ENCODE results near the gene ZER1. TPM values are rescaled to one million over a fixed set of nuclear protein-coding genes. Genes with fewer than 3 reads are reported as not detected.
"Not testable (repeated sequence)": the region's sequence is repeated elsewhere in the genome, so short reads cannot be mapped to it uniquely, and the experiment has no call there.

ZER1 gene
- total RNA-seq, 2 donors from 2014 or later: 33.0 to 33.8 TPM

GRCh38 chr9:128702445-128702948 is 69.2 kb downstream of the ZER1 start, which contains the start of gene PKN3:
Gene PKN3, plus strand, starts transcription at chr9:128702503. Its CDS starts 413 bp downstream, at chr9:128702916.
- no peaks in the 10 kb centered on the region for H3K27me3 ChIP-seq (ENCODE audit: control insufficient read depth, insufficient read depth, low read length, poor library complexity, severe bottlenecking)
- H3K27me3 Mint-ChIP-seq (ENCODE audit: insufficient read depth): no peaks in the 10 kb centered on the region
- peak within 1 kb of the TSS; percentile 44 for H3K27ac ChIP-seq (ENCODE audit: low read depth, low read length)
- WGBS, 2 experiments (ENCODE audit: insufficient coverage in 1 of 2, insufficient read length in 1 of 2): 0 to 1% methylated on average over 28 to 65 of the region's 65 CpGs
- H3K36me3 Mint-ChIP-seq (ENCODE audit: low read depth): peaks cover under 1% of the 10 kb centered on the region
- TF ChIP-seq, protein P1, sequence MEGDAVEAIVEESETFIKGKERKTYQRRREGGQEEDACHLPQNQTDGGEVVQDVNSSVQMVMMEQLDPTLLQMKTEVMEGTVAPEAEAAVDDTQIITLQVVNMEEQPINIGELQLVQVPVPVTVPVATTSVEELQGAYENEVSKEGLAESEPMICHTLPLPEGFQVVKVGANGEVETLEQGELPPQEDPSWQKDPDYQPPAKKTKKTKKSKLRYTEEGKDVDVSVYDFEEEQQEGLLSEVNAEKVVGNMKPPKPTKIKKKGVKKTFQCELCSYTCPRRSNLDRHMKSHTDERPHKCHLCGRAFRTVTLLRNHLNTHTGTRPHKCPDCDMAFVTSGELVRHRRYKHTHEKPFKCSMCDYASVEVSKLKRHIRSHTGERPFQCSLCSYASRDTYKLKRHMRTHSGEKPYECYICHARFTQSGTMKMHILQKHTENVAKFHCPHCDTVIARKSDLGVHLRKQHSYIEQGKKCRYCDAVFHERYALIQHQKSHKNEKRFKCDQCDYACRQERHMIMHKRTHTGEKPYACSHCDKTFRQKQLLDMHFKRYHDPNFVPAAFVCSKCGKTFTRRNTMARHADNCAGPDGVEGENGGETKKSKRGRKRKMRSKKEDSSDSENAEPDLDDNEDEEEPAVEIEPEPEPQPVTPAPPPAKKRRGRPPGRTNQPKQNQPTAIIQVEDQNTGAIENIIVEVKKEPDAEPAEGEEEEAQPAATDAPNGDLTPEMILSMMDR (conservative IDR thresholded peaks at IDR 0.05): peak; percentile 98
- peak; percentile 99 for DNase-seq
- H3K4me3 ChIP-seq (ENCODE audit: low read length): peak within 1 kb of the TSS; percentile 86
- H3K4me3 Mint-ChIP-seq: peak within 1 kb of the TSS; percentile 78
- H3K4me1 ChIP-seq (ENCODE audit: control insufficient read depth, insufficient read depth, low read length): peaks cover 4% of the 10 kb centered on the region
- peak within 1 kb of the TSS; percentile 77 for H3K9ac ChIP-seq (ENCODE audit: extremely low read depth, low read length, poor library complexity, severe bottlenecking)
- no peaks in the 10 kb centered on the region for H3K9me3 Mint-ChIP-seq
- peak within 1 kb of the TSS; percentile 87 for H3K27ac Mint-ChIP-seq
- peaks cover 13% of the 10 kb centered on the region for H3K36me3 ChIP-seq (ENCODE audit: control insufficient read depth, insufficient read depth, low read length)
- H3K4me1 Mint-ChIP-seq: peaks cover 3% of the 10 kb centered on the region
- H3K9me3 ChIP-seq (ENCODE audit: control insufficient read depth, low read length): no peaks in the 10 kb centered on the region

GRCh38 chr9:128701227-128701854 is 70.4 kb downstream of the ZER1 start:
- H3K36me3 ChIP-seq (ENCODE audit: control insufficient read depth, insufficient read depth, low read length): peaks cover 16% of the 10 kb centered on the region
- peak overlapping the region; percentile 48 for H3K27ac Mint-ChIP-seq
- TF ChIP-seq, protein P1 (conservative IDR thresholded peaks at IDR 0.05): no peak
- H3K27me3 ChIP-seq (ENCODE audit: control insufficient read depth, insufficient read depth, low read length, poor library complexity, severe bottlenecking): no peaks in the 10 kb centered on the region
- H3K9me3 Mint-ChIP-seq: no peaks in the 10 kb centered on the region
- H3K4me3 Mint-ChIP-seq: peak overlapping the region; percentile 78
- no peaks in the 10 kb centered on the region for H3K4me1 ChIP-seq (ENCODE audit: control insufficient read depth, insufficient read depth, low read length)
- peaks cover 7% of the 10 kb centered on the region for H3K4me1 Mint-ChIP-seq
- H3K27ac ChIP-seq (ENCODE audit: low read depth, low read length): no peak overlapping the region
- WGBS, 2 experiments (ENCODE audit: insufficient coverage in 1 of 2, insufficient read length in 1 of 2): 86 to 90% methylated on average over 10 of the region's 10 CpGs
- peak; percentile 58 for DNase-seq
- H3K9me3 ChIP-seq (ENCODE audit: control insufficient read depth, low read length): no peaks in the 10 kb centered on the region
- peaks cover 11% of the 10 kb centered on the region for H3K36me3 Mint-ChIP-seq (ENCODE audit: low read depth)
- no peak overlapping the region for H3K4me3 ChIP-seq (ENCODE audit: low read length)
- no peak overlapping the region for H3K9ac ChIP-seq (ENCODE audit: extremely low read depth, low read length, poor library complexity, severe bottlenecking)
- no peaks in the 10 kb centered on the region for H3K27me3 Mint-ChIP-seq (ENCODE audit: insufficient read depth)

GRCh38 chr9:128699096-128699795 is 72.5 kb downstream of the ZER1 start:
- not testable (repeated sequence) for DNase-seq; H3K27ac ChIP-seq (ENCODE audit: low read depth, low read length); H3K4me1 Mint-ChIP-seq; H3K9me3 ChIP-seq (ENCODE audit: control insufficient read depth, low read length); H3K9me3 Mint-ChIP-seq; H3K27me3 Mint-ChIP-seq (ENCODE audit: insufficient read depth); H3K4me1 ChIP-seq (ENCODE audit: control insufficient read depth, insufficient read depth, low read length); H3K27ac Mint-ChIP-seq; H3K27me3 ChIP-seq (ENCODE audit: control insufficient read depth, insufficient read depth, low read length, poor library complexity, severe bottlenecking); H3K4me3 ChIP-seq (ENCODE audit: low read length); H3K9ac ChIP-seq (ENCODE audit: extremely low read depth, low read length, poor library complexity, severe bottlenecking); H3K4me3 Mint-ChIP-seq
- WGBS, 2 experiments (ENCODE audit: insufficient coverage in 1 of 2, insufficient read length in 1 of 2): 95 to 98% methylated on average over 23 to 30 of the region's 30 CpGs
- peaks cover 32% of the 10 kb centered on the region for H3K36me3 Mint-ChIP-seq (ENCODE audit: low read depth)
- H3K36me3 ChIP-seq (ENCODE audit: control insufficient read depth, insufficient read depth, low read length): peaks cover 33% of the 10 kb centered on the region

All from endodermal cell (in vitro differentiated cells).